H1 (cell line): ENCODE results near the gene SBK1. TPM values are rescaled to one million over a fixed set of nuclear protein-coding genes. Genes with fewer than 3 reads are reported as not detected.

Experiments
- ATF2 ChIP-seq: IDR thresholded peaks from 2 replicates; pipeline ENCODE4 v1.6.1; 2012; ENCODE audit warnings: low read length, inconsistent platforms
- CHD7 ChIP-seq: fragments of 300-600 bp; sonication (generic); IDR thresholded peaks from 2 replicates; pipeline ENCODE4 v1.7.1; 2012; ENCODE audit warnings: low read length, moderate library complexity, mild to moderate bottlenecking, inconsistent platforms; ENCODE audit not compliant: insufficient replicate concordance
- JUND ChIP-seq: IDR thresholded peaks from 2 replicates; pipeline ENCODE4 v1.6.1; 2011; ENCODE audit warnings: mild to moderate bottlenecking, improper control_type of control experiment, low read length
- NANOG ChIP-seq: IDR thresholded peaks from 2 replicates; pipeline ENCODE4 v1.6.1; 2011; ENCODE audit warnings: low read length, low read depth, mild to moderate bottlenecking, inconsistent platforms; ENCODE audit not compliant: insufficient read depth, poor library complexity, severe bottlenecking
- SIRT6 ChIP-seq: IDR thresholded peaks from one replicate; pipeline ENCODE4 v1.7.1; 2012; ENCODE audit warnings: low read length, inconsistent platforms
- SIX5 ChIP-seq: IDR thresholded peaks from 2 replicates; pipeline ENCODE4 v1.6.1; 2011; ENCODE audit warnings: mild to moderate bottlenecking, low read depth, low read length
- TAF7 ChIP-seq: optimal IDR thresholded peaks from 2 replicates; pipeline ENCODE3; 2011; ENCODE audit warnings: low read depth, mild to moderate bottlenecking, inconsistent platforms, low read length, moderate library complexity, borderline replicate concordance
- ZNF274 ChIP-seq: IDR thresholded peaks from 2 replicates; pipeline ENCODE4 v1.7.0; 2012; ENCODE audit warnings: low read length, borderline replicate concordance; ENCODE audit errors: extremely low read depth
- polyA plus RNA-seq, 7 experiments: library from polyadenylated mRNA; depleted of rRNA in 3 of 7; stranded (reverse) in 5 of 7; unstranded in 2 of 7; fragments of >200 nt in 5 of 7; fragments of 200-250 nt in 2 of 7; gene quantifications; 1 replicate in 5 of 7; 2 replicates in 1 of 7; 4 replicates in 1 of 7; pipeline versions ENCODE4 v1.2.1 to v1.2.3, GENCODE V29; 2011 to 2013; ENCODE audit warnings: missing spikeins in 2 of 7, mixed read lengths in 2 of 7
- total RNA-seq: library from RNA; stranded (reverse); fragmentation: NEBNext Ultra II Directional; extraction: Animal tissue kit (Norgen Biotek cat#: 25700); gene quantifications from 2 replicates; pipeline ENCODE4 v1.2.1, GENCODE V29; 2021

Gene SBK1
- total and polyA plus RNA-seq, 2 of the 8 experiments (the other 6 are each of a cell fraction or from before 2014, with no cell fraction given), result 18.2 to 73.9 TPM

- TF ChIP-seq ATF2, result no peak
- TF ChIP-seq ZNF274, result no peak
- no peak for TF ChIP-seq JUND
- no peak for TF ChIP-seq SIRT6
- no peak for TF ChIP-seq CHD7
- no peak for TF ChIP-seq SIX5
- no peak for TF ChIP-seq TAF7
- no peak for TF ChIP-seq NANOG
These were observed 641 bp downstream of the SBK1 start (continued) for GRCh38 chr16:28292731-28293600.
